Loucy (cell line): ENCODE measurements around the gene ARHGEF16.

Source experiments
- H2AFZ ChIP-seq: fragments of 200-600 bp; sonication (generic); 2 replicates; pipeline ENCODE4 v1.6.0; 2016; ENCODE audit warnings: antibody characterized with exemption, mild to moderate bottlenecking, low read length, moderate library complexity
- H3F3A ChIP-seq: fragments of 200-600 bp; 2 replicates; pipeline ENCODE4 v1.6.0; 2016; ENCODE audit warnings: antibody characterized with exemption, low read depth, mild to moderate bottlenecking
- H3K27me3 ChIP-seq: fragments of 200-600 bp; sonication (generic); 2 replicates; pipeline ENCODE4 v1.6.1; 2014; ENCODE audit warnings: low read length, mild to moderate bottlenecking; ENCODE audit not compliant: insufficient read depth, poor library complexity, severe bottlenecking
- H3K36me3 ChIP-seq: fragments of 200-600 bp; sonication (generic); 2 replicates; pipeline ENCODE4 v1.6.1; 2016; ENCODE audit warnings: low read length; ENCODE audit not compliant: insufficient read depth
- H3K4me1 ChIP-seq: fragments of 200-600 bp; sonication (generic); 2 replicates; pipeline ENCODE4 v1.5.1; 2014; ENCODE audit warnings: low read length, mild to moderate bottlenecking; ENCODE audit not compliant: insufficient read depth, poor library complexity, severe bottlenecking
- H3K4me2 ChIP-seq: fragments of 200-600 bp; sonication (generic); 2 replicates; pipeline ENCODE4 v1.6.0; 2014; ENCODE audit warnings: antibody characterized with exemption, low read length, low read depth, mild to moderate bottlenecking; ENCODE audit not compliant: poor library complexity, severe bottlenecking
- H3K4me3 ChIP-seq: fragments of 200-600 bp; sonication (generic); 2 replicates; pipeline ENCODE4 v1.5.1; 2014; ENCODE audit warnings: low read length, mild to moderate bottlenecking, mixed read lengths; ENCODE audit not compliant: poor library complexity, severe bottlenecking
- H3K79me2 ChIP-seq: fragments of 200-600 bp; sonication (generic); 2 replicates; pipeline ENCODE4 v1.6.1; 2014; ENCODE audit warnings: low read length; ENCODE audit not compliant: insufficient read depth
- H3K9ac ChIP-seq: fragments of 200-600 bp; sonication (generic); 2 replicates; pipeline ENCODE4 v1.6.0; 2014; ENCODE audit warnings: mild to moderate bottlenecking, low read depth, low read length, moderate library complexity; ENCODE audit not compliant: poor library complexity, severe bottlenecking
- H3K9me2 ChIP-seq: fragments of 200-600 bp; sonication (generic); replicated peaks from 2 replicates; pipeline ENCODE4 v1.6.1; 2016; ENCODE audit warnings: low read depth, low read length, mixed read lengths
- H3K9me3 ChIP-seq: fragments of 200-600 bp; sonication (generic); 2 replicates; pipeline ENCODE4 v1.6.1; 2014; ENCODE audit warnings: mild to moderate bottlenecking, antibody characterized with exemption, low read length, low read depth; ENCODE audit not compliant: insufficient read depth
- H4K20me1 ChIP-seq: fragments of 200-600 bp; sonication (generic); 2 replicates; pipeline ENCODE4 v1.6.0; 2014; ENCODE audit warnings: antibody characterized with exemption, low read length, mild to moderate bottlenecking; ENCODE audit not compliant: insufficient read depth, poor library complexity, severe bottlenecking
- CTCF ChIP-seq: fragments of 200-600 bp; sonication (generic); conservative IDR thresholded peaks from 2 replicates; pipeline ENCODE4 v1.5.1; 2014; ENCODE audit warnings: mild to moderate bottlenecking, antibody characterized with exemption, low read length
- EZH2phosphoT487 ChIP-seq: fragments of 200-600 bp; IDR thresholded peaks from 2 replicates; pipeline ENCODE4 v1.6.1; 2018; ENCODE audit warnings: antibody characterized with exemption, mild to moderate bottlenecking, moderate library complexity, borderline replicate concordance

The ARHGEF16 gene

GRCh38 chr1:3459940-3460671 lies 5.6 kb downstream of the ARHGEF16 start:
- Histone ChIP-seq H2AFZ (no peak overlapping the region), H3F3A (no peaks in the 10 kb centered on the region), H3K4me3 (no peak overlapping the region), H3K79me2 (no peaks in the 10 kb centered on the region), H3K9me2 (no peaks in the 10 kb centered on the region), H3K9ac (no peak overlapping the region), H3K36me3 (no peaks in the 10 kb centered on the region), H3K9me3 (no peaks in the 10 kb centered on the region), H4K20me1 (no peaks in the 10 kb centered on the region), H3K4me2 (no peak overlapping the region), H3K4me1 (peaks cover 5% of the 10 kb centered on the region), H3K27me3 (no peaks in the 10 kb centered on the region)
- no peak for TF ChIP-seq EZH2phosphoT487
- no peak for TF ChIP-seq CTCF

- no peaks in the 10 kb centered on the region for H3K9me2 ChIP-seq
- no peaks in the 10 kb centered on the region for H3K27me3 ChIP-seq
- H3K4me2 ChIP-seq: no peak overlapping the region
- no peaks in the 10 kb centered on the region for H3K36me3 ChIP-seq
- no peak overlapping the region for H3K4me3 ChIP-seq
- no peaks in the 10 kb centered on the region for H3K9me3 ChIP-seq
- peaks cover 3% of the 10 kb centered on the region for H3K4me1 ChIP-seq
- H3F3A ChIP-seq: no peaks in the 10 kb centered on the region
- TF ChIP-seq EZH2phosphoT487 (no peak), CTCF (no peak)
- no peaks in the 10 kb centered on the region for H4K20me1 ChIP-seq
- H3K9ac ChIP-seq: no peak overlapping the region
- no peaks in the 10 kb centered on the region for H3K79me2 ChIP-seq
- H2AFZ ChIP-seq: no peak overlapping the region
Measured at GRCh38 chr1:3460672-3461131, 6.2 kb downstream of the ARHGEF16 start.

GRCh38 chr1:3461238-3461933 lies 6.9 kb downstream of the ARHGEF16 start:
- Histone ChIP-seq H2AFZ (no peak overlapping the region), H4K20me1 (no peaks in the 10 kb centered on the region), H3K79me2 (no peaks in the 10 kb centered on the region), H3K27me3 (no peaks in the 10 kb centered on the region), H3K4me2 (no peak overlapping the region), H3F3A (no peaks in the 10 kb centered on the region), H3K9me2 (no peaks in the 10 kb centered on the region), H3K36me3 (no peaks in the 10 kb centered on the region), H3K4me1 (peaks cover 3% of the 10 kb centered on the region), H3K9ac (no peak overlapping the region), H3K4me3 (no peak overlapping the region), H3K9me3 (no peaks in the 10 kb centered on the region)
- no peak for TF ChIP-seq CTCF
- no peak for TF ChIP-seq EZH2phosphoT487
